T-helper 1 cell treated with Interleukin-12 subunit alpha and Interleukin-12 subunit beta and Interleukin-4 antibody, amounts not matched to agents 30 μg/mL and 1 μg/mL, for 36 hours (primary cell): ENCODE measurements around the gene GRAMD2A.

Source experiments
- H3K27ac Mint-ChIP-seq: one replicate; pipeline ENCODE4 v1.8.0; 2021; ENCODE audit warnings: mild to moderate bottlenecking, mixed read lengths
- H3K27me3 Mint-ChIP-seq: one replicate; pipeline ENCODE4 v1.8.0; 2021; ENCODE audit warnings: low read depth, mixed read lengths
- H3K36me3 Mint-ChIP-seq: one replicate; pipeline ENCODE4 v1.8.0; 2021; ENCODE audit warnings: low read depth, mixed read lengths
- H3K4me1 Mint-ChIP-seq: one replicate; pipeline ENCODE4 v1.8.0; 2021; ENCODE audit warnings: low read depth, mixed read lengths
- H3K4me3 Mint-ChIP-seq: one replicate; pipeline ENCODE4 v1.8.0; 2021; ENCODE audit warnings: mild to moderate bottlenecking, moderate library complexity, mixed read lengths
- H3K9me3 Mint-ChIP-seq: one replicate; pipeline ENCODE4 v1.8.0; 2021; ENCODE audit warnings: mixed read lengths

Gene GRAMD2A

GRCh38 chr15:72229076-72229946, 31.7 kb upstream of the GRAMD2A start:
- Mint-ChIP-seq H3K27me3 (no peaks in the 10 kb centered on the region), H3K27ac (peak overlapping the region; percentile 99), H3K4me1 (peaks cover 46% of the 10 kb centered on the region), H3K36me3 (peaks cover 33% of the 10 kb centered on the region), H3K4me3 (peak overlapping the region; percentile 99), H3K9me3 (no peaks in the 10 kb centered on the region)

- Mint-ChIP-seq H3K27me3 (no peaks in the 10 kb centered on the region), H3K36me3 (peaks cover 45% of the 10 kb centered on the region), H3K4me1 (peaks cover 57% of the 10 kb centered on the region)
Observed at GRCh38 chr15:72227720-72228119, 30.1 kb upstream of the GRAMD2A start.

GRCh38 chr15:72227192-72227586, 29.6 kb upstream of the GRAMD2A start:
- Mint-ChIP-seq H3K9me3 (no peaks in the 10 kb centered on the region), H3K4me3 (peak overlapping the region; percentile 69), H3K36me3 (peaks cover 51% of the 10 kb centered on the region), H3K27ac (peak overlapping the region; percentile 99), H3K4me1 (peaks cover 58% of the 10 kb centered on the region), H3K27me3 (no peaks in the 10 kb centered on the region)

More at GRCh38 chr15:72227720-72228119, 30.1 kb upstream of the GRAMD2A start:
- H3K4me3 Mint-ChIP-seq = peak overlapping the region; percentile 99
- no peaks in the 10 kb centered on the region for H3K9me3 Mint-ChIP-seq
- H3K27ac Mint-ChIP-seq = peak overlapping the region; percentile 99

GRCh38 chr15:72223278-72223677, 25.7 kb upstream of the GRAMD2A start:
- H3K36me3 Mint-ChIP-seq = peaks cover 63% of the 10 kb centered on the region
- peaks cover 73% of the 10 kb centered on the region for H3K4me1 Mint-ChIP-seq
- H3K4me3 Mint-ChIP-seq = peak overlapping the region; percentile 18
- no peaks in the 10 kb centered on the region for H3K27me3 Mint-ChIP-seq
- H3K27ac Mint-ChIP-seq = peak overlapping the region; percentile 57
- H3K9me3 Mint-ChIP-seq = no peaks in the 10 kb centered on the region

GRCh38 chr15:72222393-72222792, 24.8 kb upstream of the GRAMD2A start:
- Mint-ChIP-seq H3K27me3 (no peaks in the 10 kb centered on the region), H3K4me3 (no peak overlapping the region), H3K4me1 (peaks cover 70% of the 10 kb centered on the region), H3K9me3 (no peaks in the 10 kb centered on the region), H3K36me3 (peaks cover 68% of the 10 kb centered on the region), H3K27ac (peak overlapping the region; percentile 62)

- Mint-ChIP-seq H3K27me3 (no peaks in the 10 kb centered on the region), H3K27ac (peak overlapping the region; percentile 18), H3K4me1 (peaks cover 56% of the 10 kb centered on the region)
Observed at GRCh38 chr15:72220687-72221086, 23.1 kb upstream of the GRAMD2A start.

GRCh38 chr15:72217216-72217615, 19.6 kb upstream of the GRAMD2A start:
- no peaks in the 10 kb centered on the region for H3K27me3 Mint-ChIP-seq
- no peaks in the 10 kb centered on the region for H3K9me3 Mint-ChIP-seq
- H3K4me3 Mint-ChIP-seq = no peak overlapping the region
- H3K36me3 Mint-ChIP-seq = peaks cover 57% of the 10 kb centered on the region
- H3K4me1 Mint-ChIP-seq = peaks cover 33% of the 10 kb centered on the region
- H3K27ac Mint-ChIP-seq = no peak overlapping the region

More at GRCh38 chr15:72220687-72221086, 23.1 kb upstream of the GRAMD2A start:
- Mint-ChIP-seq H3K4me3 (no peak overlapping the region), H3K9me3 (no peaks in the 10 kb centered on the region), H3K36me3 (peaks cover 68% of the 10 kb centered on the region)

- H3K4me1 Mint-ChIP-seq = peaks cover 24% of the 10 kb centered on the region
- no peaks in the 10 kb centered on the region for H3K9me3 Mint-ChIP-seq
- H3K36me3 Mint-ChIP-seq = peaks cover 63% of the 10 kb centered on the region
- no peak overlapping the region for H3K4me3 Mint-ChIP-seq
- no peaks in the 10 kb centered on the region for H3K27me3 Mint-ChIP-seq
- no peak overlapping the region for H3K27ac Mint-ChIP-seq
Observed at GRCh38 chr15:72216079-72216478, 18.5 kb upstream of the GRAMD2A start.

GRCh38 chr15:72207558-72208085, 10.0 kb upstream of the GRAMD2A start:
- Mint-ChIP-seq H3K36me3 (peaks cover 82% of the 10 kb centered on the region), H3K4me3 (no peak overlapping the region), H3K27ac (no peak overlapping the region), H3K27me3 (no peaks in the 10 kb centered on the region), H3K4me1 (peaks cover 29% of the 10 kb centered on the region), H3K9me3 (no peaks in the 10 kb centered on the region)

- no peaks in the 10 kb centered on the region for H3K27me3 Mint-ChIP-seq
- H3K36me3 Mint-ChIP-seq = peaks cover 83% of the 10 kb centered on the region
- no peaks in the 10 kb centered on the region for H3K9me3 Mint-ChIP-seq
- peaks cover 29% of the 10 kb centered on the region for H3K4me1 Mint-ChIP-seq
- H3K4me3 Mint-ChIP-seq = no peak overlapping the region
- H3K27ac Mint-ChIP-seq = no peak overlapping the region
Observed at GRCh38 chr15:72206677-72207000, 9.1 kb upstream of the GRAMD2A start.

GRCh38 chr15:72205896-72206676, 8.5 kb upstream of the GRAMD2A start:
- no peaks in the 10 kb centered on the region for H3K9me3 Mint-ChIP-seq
- H3K4me1 Mint-ChIP-seq = peaks cover 29% of the 10 kb centered on the region
- peaks cover 83% of the 10 kb centered on the region for H3K36me3 Mint-ChIP-seq
- H3K27me3 Mint-ChIP-seq = no peaks in the 10 kb centered on the region
- H3K4me3 Mint-ChIP-seq = no peak overlapping the region
- H3K27ac Mint-ChIP-seq = no peak overlapping the region

GRCh38 chr15:72205273-72205672, 7.7 kb upstream of the GRAMD2A start:
- Mint-ChIP-seq H3K36me3 (peaks cover 85% of the 10 kb centered on the region), H3K27ac (peak overlapping the region; percentile 9), H3K4me3 (no peak overlapping the region), H3K4me1 (peaks cover 30% of the 10 kb centered on the region), H3K9me3 (no peaks in the 10 kb centered on the region), H3K27me3 (no peaks in the 10 kb centered on the region)

- Mint-ChIP-seq H3K9me3 (no peaks in the 10 kb centered on the region), H3K4me3 (no peak overlapping the region), H3K4me1 (peaks cover 30% of the 10 kb centered on the region), H3K27ac (no peak overlapping the region), H3K27me3 (peaks cover under 1% of the 10 kb centered on the region), H3K36me3 (peaks cover 90% of the 10 kb centered on the region)
Observed at GRCh38 chr15:72203507-72203837, 5.9 kb upstream of the GRAMD2A start.

GRCh38 chr15:72202801-72203506, 5.4 kb upstream of the GRAMD2A start:
- H3K9me3 Mint-ChIP-seq = no peaks in the 10 kb centered on the region
- peaks cover 91% of the 10 kb centered on the region for H3K36me3 Mint-ChIP-seq
- H3K4me1 Mint-ChIP-seq = peaks cover 29% of the 10 kb centered on the region
- H3K27me3 Mint-ChIP-seq = peaks cover 6% of the 10 kb centered on the region
- no peak overlapping the region for H3K4me3 Mint-ChIP-seq
- no peak overlapping the region for H3K27ac Mint-ChIP-seq
